Activated B cell treated with CpG ODN at 0.5 μM for 24 hours (primary cell): ENCODE results near the gene AP2S1. TPM values are rescaled to one million over a fixed set of nuclear protein-coding genes. Genes with fewer than 3 reads are reported as not detected.

Source experiments
- ATAC-seq: fragments of 200-7000 bp; cut with Tn5 transposase; one replicate; pipeline ENCODE4 v1.10.0; 2021; ENCODE audit warnings: low read depth, mild to moderate bottlenecking, moderate library complexity
- CTCF ChIA-PET: fragments of 350-600 bp; sonication (Branson Sonifier 250); formaldehyde crosslinking; loops from one replicate; lab custom pipeline; 2021; ENCODE audit warnings: antibody characterized with exemption; lab: Charles Lee
- POLR2A ChIA-PET: fragments of 350-600 bp; sonication (Branson Sonifier 250); formaldehyde crosslinking; loops from one replicate; lab custom pipeline; 2021; ENCODE audit warnings: antibody characterized with exemption; lab: Charles Lee
- DNase-seq: peaks from one replicate; pipeline ENCODE4 v3.0.0; 2022
- H3K27ac Mint-ChIP-seq: one replicate; pipeline ENCODE4 v1.8.0; 2020; ENCODE audit warnings: mixed read lengths
- H3K27me3 Mint-ChIP-seq: one replicate; pipeline ENCODE4 v1.8.0; 2021; ENCODE audit warnings: mixed read lengths
- H3K36me3 Mint-ChIP-seq: one replicate; pipeline ENCODE4 v1.8.0; 2021; ENCODE audit warnings: low read depth, mixed read lengths
- H3K4me1 Mint-ChIP-seq: one replicate; pipeline ENCODE4 v1.8.0; 2021; ENCODE audit warnings: mixed read lengths
- H3K4me3 Mint-ChIP-seq: one replicate; pipeline ENCODE4 v1.8.0; 2020; ENCODE audit warnings: mild to moderate bottlenecking, mixed read lengths
- H3K9me3 Mint-ChIP-seq: one replicate; pipeline ENCODE4 v1.8.0; 2020; ENCODE audit warnings: mixed read lengths
- CTCF ChIP-seq: fragments of 200-600 bp; IDR thresholded peaks from one replicate; pipeline ENCODE4 v1.8.0; 2022; ENCODE audit warnings: antibody characterized with exemption, mild to moderate bottlenecking
- intact Hi-C: fragments of 100-400 bp; cut with micrococcal nuclease; formaldehyde crosslinking; loops from one replicate; pipeline ENCODE4 v1.15.1; 2024
- total RNA-seq: library from RNA; stranded (reverse); gene quantifications from 2 replicates; pipeline ENCODE4 v1.2.3, GENCODE V29; 2022

The AP2S1 gene
- total RNA-seq, 1 donor from 2014 or later = 74.7 TPM

- intact Hi-C loops = no loop called here
- DNase-seq (no peak), ATAC-seq (peak; percentile 84)
- no peak for TF ChIP-seq CTCF
- Mint-ChIP-seq H3K27ac (peak overlapping the region; percentile 43), H3K4me1 (peaks cover 59% of the 10 kb centered on the region), H3K9me3 (peaks cover under 1% of the 10 kb centered on the region), H3K4me3 (peak overlapping the region; percentile 45), H3K36me3 (peaks cover 1% of the 10 kb centered on the region), H3K27me3 (no peaks in the 10 kb centered on the region)
- POLR2A ChIA-PET = interaction anchor here (0.6 to 0.7 kb wide), 4 partner anchors 13 to 1891 kb away, joined by 4 to 6 read pairs (median 6); partner anchors contain the start of gene RELB
- CTCF ChIA-PET = interaction anchor here (1.0 kb wide), 1 partner anchor 40 kb away, joined by 3 read pairs; no protein-coding TSS in a partner anchor
Measured at GRCh38 chr19:46892252-46893179, 41.9 kb upstream of the AP2S1 start.

DNA sequence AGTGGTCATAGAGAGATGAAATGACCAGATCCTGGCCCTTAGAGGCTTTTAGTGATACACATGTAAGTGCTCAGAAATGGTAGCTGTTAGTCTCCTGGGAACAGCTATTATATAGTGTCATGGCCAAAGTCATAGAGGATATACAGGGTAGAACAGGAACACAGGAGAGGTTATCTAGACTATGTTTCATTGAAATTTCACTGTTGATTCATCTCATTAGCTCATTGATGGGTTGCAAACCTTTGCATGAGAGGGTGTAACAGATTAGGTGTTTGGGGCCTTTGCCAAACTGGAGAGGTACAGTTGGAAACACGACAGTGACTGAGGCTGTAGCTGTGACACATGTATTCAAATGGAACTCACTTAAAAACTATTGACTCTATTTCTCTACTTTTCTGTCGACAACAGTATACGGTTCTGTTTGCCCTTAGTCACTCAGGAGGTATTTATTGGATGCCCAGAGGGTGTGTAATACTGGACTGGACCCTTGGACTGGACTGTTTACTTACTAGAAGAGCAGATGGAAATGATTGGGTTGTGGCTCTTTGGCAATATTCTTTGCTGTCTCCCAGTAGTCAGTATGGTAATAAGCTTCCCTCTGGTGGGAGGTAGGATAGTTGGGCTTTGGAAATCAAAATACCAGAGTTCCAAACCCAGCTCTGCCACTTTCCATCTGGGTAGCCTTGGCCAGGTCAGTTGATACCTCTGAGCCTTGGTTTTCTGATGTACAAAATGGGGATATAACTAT, 40.0 kb upstream of the AP2S1 start:
- no peak for DNase-seq

GRCh38 chr19:46887240-46887782, 36.7 kb upstream of the AP2S1 start:
- peaks cover 2% of the 10 kb centered on the region for H3K36me3 Mint-ChIP-seq
- H3K27ac Mint-ChIP-seq = no peak overlapping the region
- ATAC-seq = no peak
- H3K4me3 Mint-ChIP-seq = no peak overlapping the region
- H3K4me1 Mint-ChIP-seq = peaks cover 29% of the 10 kb centered on the region
- TF ChIP-seq CTCF = no peak
- ChIA-PET CTCF (no interaction called here), POLR2A (no interaction called here)
- intact Hi-C loops = no loop called here
- DNase-seq = no peak
- no peaks in the 10 kb centered on the region for H3K27me3 Mint-ChIP-seq
- peaks cover 2% of the 10 kb centered on the region for H3K9me3 Mint-ChIP-seq

More for the DNA sequence above, 40.0 kb upstream of the AP2S1 start:
- Mint-ChIP-seq H3K4me3 (no peak overlapping the region), H3K27me3 (no peaks in the 10 kb centered on the region), H3K4me1 (peaks cover 56% of the 10 kb centered on the region), H3K9me3 (peaks cover 2% of the 10 kb centered on the region), H3K36me3 (peaks cover 2% of the 10 kb centered on the region), H3K27ac (peak overlapping the region; percentile 8)
- no peak for ATAC-seq
- ChIA-PET CTCF (no interaction called here), POLR2A (no interaction called here)
- intact Hi-C loops = no loop called here
- TF ChIP-seq CTCF = no peak

DNA sequence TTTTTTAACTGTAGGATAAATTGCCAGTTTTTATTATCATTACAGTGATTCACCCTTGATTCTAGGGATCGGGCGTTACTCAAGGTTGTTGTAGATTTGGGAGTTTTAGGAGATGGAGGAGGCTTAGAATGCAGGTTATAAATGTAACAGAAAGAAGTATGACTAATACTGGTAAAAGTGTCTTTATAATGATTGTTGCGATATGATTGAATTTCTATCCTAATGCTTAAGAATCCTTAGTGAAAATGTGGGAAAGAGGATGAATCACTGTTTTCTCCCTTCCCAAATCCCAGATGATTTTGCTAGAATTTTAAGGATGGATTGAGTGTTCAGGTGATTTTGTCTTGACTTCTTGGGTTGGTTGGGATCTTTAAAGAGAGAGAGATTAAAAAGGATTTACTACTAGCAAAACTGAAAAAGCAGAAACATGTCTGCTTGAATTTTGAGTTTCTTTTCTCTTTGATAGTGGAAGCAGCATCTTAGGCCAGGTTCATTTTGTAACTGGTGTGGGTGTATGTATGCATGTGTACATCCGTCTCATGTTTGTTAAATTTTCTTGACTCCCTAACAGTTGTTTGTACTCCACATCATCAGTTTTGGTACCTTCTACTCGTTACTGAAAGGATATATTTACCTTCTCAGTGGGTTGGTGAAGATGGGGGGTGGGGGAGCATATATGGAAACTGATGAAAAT, 36.0 kb upstream of the AP2S1 start:
- ATAC-seq (no peak), DNase-seq (no peak)
- Mint-ChIP-seq H3K27ac (no peak overlapping the region), H3K4me3 (no peak overlapping the region), H3K27me3 (no peaks in the 10 kb centered on the region), H3K36me3 (peaks cover 2% of the 10 kb centered on the region), H3K9me3 (peaks cover 2% of the 10 kb centered on the region), H3K4me1 (peaks cover 26% of the 10 kb centered on the region)
- ChIA-PET POLR2A (no interaction called here), CTCF (no interaction called here)
- TF ChIP-seq CTCF = no peak
- intact Hi-C loops = no loop called here
